ENCODE measurements around the gene GAB1.

Gene GAB1

GRCh38 chr4:143359644-143360193 lies 23.0 kb downstream of the GAB1 start:
- DNase-seq, result no peak

GRCh38 chr4:143360838-143361625 lies 24.4 kb downstream of the GAB1 start:
- DNase-seq, result no peak

- no peak for DNase-seq
Measured at GRCh38 chr4:143362349-143363046, 25.8 kb downstream of the GAB1 start.

- no peak for DNase-seq
Measured at GRCh38 chr4:143363332-143363731, 26.7 kb downstream of the GAB1 start.

- no peak for DNase-seq
Measured at GRCh38 chr4:143364063-143364462, 27.4 kb downstream of the GAB1 start.

GRCh38 chr4:143367863-143368262 lies 31.2 kb downstream of the GAB1 start:
- DNase-seq, result no peak

GRCh38 chr4:143369552-143369951 lies 32.9 kb downstream of the GAB1 start:
- peak; percentile 34 for DNase-seq

GRCh38 chr4:143372093-143372915 lies 35.6 kb downstream of the GAB1 start:
- no peak for DNase-seq

- DNase-seq, result no peak
Measured at GRCh38 chr4:143374255-143374654, 37.6 kb downstream of the GAB1 start.

GRCh38 chr4:143374771-143375170 lies 38.1 kb downstream of the GAB1 start:
- DNase-seq, result no peak

- DNase-seq, result peak; percentile 31
Measured at GRCh38 chr4:143375326-143376073, 38.8 kb downstream of the GAB1 start.

- peak; percentile 58 for DNase-seq
Measured at GRCh38 chr4:143377611-143378099, 41.0 kb downstream of the GAB1 start.

GRCh38 chr4:143380629-143381028 lies 44.0 kb downstream of the GAB1 start:
- DNase-seq, result no peak

- DNase-seq, result no peak
Measured at GRCh38 chr4:143381189-143382118, 44.8 kb downstream of the GAB1 start.

- DNase-seq, result no peak
Measured at GRCh38 chr4:143382596-143382995, 45.9 kb downstream of the GAB1 start.

- DNase-seq, result no peak
Measured at GRCh38 chr4:143383005-143383574, 46.4 kb downstream of the GAB1 start.

GRCh38 chr4:143384381-143384994 lies 47.8 kb downstream of the GAB1 start:
- no peak for DNase-seq

GRCh38 chr4:143386812-143387211 lies 50.1 kb downstream of the GAB1 start:
- no peak for DNase-seq

- DNase-seq, result no peak
Measured at GRCh38 chr4:143389579-143390195, 53.0 kb downstream of the GAB1 start.

GRCh38 chr4:143390764-143391163 lies 54.1 kb downstream of the GAB1 start:
- no peak for DNase-seq
